Measurements from ENCODE around the gene TBCA.
"Not testable (repeated sequence)": the region's sequence is repeated elsewhere in the genome, so short reads cannot be mapped to it uniquely, and the experiment has no call there.

The TBCA gene

DNA sequence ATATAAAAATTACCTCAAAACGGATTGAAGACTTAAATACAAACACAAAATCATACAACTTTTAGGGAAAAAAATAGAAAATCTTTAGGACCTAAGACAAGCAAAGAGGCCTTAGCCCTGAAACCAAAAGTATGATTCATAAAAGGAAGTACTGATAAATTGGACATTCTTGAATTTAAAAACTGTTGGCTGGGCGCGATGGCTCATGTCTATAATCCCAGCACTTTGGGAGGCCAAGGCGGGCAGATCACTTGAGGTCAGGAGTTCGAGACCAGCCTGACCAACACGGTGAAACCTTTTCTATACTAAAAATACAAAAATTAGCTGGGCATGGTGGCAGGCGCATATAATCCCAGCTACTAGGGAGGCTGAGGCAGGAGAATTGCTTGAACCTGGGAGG, 76.6 kb downstream of the TBCA start:
- not testable (repeated sequence) for DNase-seq

DNA sequence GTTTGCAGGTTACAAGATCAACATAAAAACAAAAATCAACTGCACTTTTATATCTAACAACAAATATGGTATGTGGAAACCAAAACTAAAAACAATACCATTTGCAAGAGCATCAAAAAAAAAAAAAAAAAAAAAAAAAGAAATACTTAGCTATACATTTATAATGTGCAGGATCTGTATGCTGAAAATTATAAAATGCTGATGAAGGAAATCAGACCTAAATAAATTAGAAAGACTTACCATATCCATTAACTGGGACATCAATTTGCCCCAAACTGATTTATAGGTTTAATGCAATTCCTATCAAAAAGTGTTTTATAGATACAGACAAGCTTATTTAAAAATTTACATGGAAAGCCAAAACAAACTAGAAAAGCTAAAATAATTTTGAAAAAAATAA, 77.2 kb downstream of the TBCA start:
- DNase-seq, result no peak

DNA sequence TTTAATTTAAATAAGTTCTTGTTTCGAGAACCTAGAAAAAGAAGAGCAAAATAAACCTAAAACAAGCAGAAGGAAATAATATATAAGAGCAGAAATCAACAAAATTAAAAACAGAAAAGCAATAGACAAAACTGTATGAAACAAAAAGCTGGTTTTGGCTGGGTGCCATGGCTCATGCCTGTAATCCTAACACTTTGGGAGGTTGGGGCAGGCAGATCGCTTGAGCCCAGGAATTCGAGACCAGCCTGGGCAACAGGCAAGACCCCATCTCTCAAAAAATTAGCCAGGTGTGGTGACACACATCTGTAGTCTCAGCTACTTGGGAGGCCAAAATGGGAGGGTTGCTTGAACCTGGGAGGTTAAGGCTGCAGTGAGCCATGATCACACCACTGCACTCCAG, 78.4 kb downstream of the TBCA start:
- no peak for DNase-seq

GRCh38 chr5:77696120-77696519, 80.0 kb downstream of the TBCA start:
- DNase-seq, result no peak

- DNase-seq, result no peak
Observed at GRCh38 chr5:77693913-77694312, 82.2 kb downstream of the TBCA start.

DNA sequence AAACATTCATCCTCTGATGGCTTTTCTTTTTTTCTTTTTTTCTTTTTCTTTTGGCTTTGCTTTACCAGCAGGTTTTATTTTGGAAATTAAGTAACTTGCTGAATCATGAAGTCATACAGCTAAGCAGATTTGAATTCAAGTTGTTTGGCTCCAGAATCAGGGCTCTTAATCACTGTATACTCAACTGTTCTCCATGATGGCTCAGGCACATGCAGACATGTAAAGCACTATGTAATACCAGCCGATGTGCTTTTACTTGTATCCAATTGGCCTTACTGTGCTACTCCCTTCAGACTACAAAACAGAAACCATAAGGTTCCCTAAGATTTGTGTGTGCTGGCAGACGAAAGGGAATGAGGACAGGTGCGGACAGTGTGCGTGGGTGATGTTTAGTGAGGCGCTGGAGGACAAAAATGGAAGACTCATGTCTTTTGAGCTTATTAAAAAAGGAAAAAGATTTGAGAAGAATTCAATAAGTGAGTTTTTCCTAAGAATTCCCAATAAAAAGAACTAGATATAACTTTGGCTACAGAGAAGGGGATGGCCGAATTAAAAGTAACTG, 92.9 kb downstream of the TBCA start:
- peak; percentile 3 for DNase-seq

DNA sequence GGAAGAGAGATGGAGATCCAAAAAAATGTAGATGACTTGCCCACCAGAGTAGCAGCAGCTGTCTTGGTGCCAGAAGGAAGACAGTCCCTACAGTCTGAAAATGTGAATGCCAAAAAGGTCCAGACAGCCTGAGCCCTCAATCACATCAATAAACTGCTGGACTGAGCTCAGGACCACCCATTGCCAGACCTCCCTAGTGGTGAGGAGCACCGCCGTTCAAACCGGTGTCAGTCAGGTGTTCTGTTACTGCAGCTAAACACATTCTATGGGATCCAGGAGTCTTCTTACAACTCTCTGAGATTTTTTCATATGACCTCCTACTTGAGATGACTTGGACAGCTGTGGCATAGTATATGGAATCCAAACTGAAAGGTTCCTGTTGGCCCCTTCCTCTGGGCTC, 105.6 kb downstream of the TBCA start:
- DNase-seq, result no peak

- no peak for DNase-seq
Observed at GRCh38 chr5:77669677-77670076, 106.5 kb downstream of the TBCA start.

DNA sequence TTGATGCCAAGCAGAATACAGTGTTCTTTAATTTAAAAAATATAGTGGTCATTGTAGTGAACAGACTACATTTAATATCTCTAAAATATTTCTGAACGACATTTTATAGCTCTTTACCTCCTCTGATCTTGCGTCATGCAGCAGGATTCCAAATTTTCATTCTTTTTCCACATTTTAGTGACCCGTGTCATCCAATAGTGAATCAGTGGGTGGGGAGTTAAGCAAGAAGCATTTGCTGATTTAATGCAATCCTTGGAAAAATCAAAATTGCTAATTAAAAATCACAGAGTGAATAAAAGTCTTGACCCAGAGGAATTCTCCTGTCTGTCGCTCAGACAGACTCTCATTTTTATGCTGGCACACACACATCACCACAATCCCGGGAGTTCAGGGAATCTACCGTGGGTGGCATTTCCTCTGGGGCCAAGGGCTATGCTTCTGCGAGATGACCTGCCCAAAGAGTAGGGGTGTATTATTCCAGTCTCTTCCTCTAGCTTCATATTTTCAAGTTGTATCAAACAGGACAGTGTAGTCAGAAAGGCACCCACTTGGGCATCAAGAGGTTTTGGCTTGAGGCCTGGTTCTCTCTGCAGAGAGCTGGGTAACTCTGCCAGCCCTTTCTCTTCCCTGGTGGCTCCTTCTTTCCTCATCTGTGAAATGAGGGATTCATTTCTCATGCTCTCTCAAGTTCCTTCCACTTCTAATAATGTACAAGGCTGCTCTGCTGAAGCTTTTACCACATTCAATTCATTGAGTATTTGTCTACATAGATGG, 112.9 kb downstream of the TBCA start:
- DNase-seq, result peak; percentile 37

DNA sequence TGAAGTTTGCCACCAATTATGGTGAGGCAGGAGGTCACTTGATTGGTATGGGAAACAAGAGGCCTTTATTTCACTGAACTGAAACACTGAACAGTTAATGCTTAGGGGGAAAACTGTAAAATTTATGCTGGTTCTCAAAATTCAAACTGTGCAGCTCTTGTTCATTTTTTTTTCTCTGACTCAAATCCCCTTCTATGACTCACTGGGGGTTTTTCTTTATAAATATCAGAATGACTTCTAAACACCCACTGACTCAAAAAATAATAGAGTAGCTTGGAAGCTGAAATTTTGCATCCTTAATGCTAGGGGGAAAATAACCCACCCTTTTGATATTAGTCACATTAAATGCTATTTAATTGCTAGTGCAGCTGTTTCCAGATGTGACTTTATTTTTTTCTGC, 113.5 kb downstream of the TBCA start:
- no peak for DNase-seq

DNA sequence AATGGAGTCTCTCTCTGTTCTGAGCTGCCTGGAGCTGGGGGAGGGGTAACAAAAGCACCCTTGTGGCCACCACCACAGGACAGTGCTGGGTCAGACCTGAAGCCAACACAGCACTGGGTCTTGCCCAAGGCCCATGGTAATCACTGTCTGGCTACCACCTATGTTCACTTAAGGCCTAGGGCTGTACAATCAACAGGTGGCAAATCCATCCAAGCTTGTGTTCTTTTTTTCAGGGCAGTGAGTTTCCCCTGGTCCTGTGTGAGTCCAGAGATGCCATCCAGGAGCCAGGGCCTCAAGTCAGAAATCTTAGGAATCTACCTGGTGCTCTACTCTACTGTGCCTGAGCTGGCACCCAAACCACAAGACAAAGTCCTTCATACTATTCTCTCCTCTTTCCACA, 117.5 kb downstream of the TBCA start:
- DNase-seq, result no peak

GRCh38 chr5:77651343-77651742, 124.8 kb downstream of the TBCA start:
- DNase-seq, result no peak

GRCh38 chr5:77650686-77651085, 125.5 kb downstream of the TBCA start:
- no peak for DNase-seq

DNA sequence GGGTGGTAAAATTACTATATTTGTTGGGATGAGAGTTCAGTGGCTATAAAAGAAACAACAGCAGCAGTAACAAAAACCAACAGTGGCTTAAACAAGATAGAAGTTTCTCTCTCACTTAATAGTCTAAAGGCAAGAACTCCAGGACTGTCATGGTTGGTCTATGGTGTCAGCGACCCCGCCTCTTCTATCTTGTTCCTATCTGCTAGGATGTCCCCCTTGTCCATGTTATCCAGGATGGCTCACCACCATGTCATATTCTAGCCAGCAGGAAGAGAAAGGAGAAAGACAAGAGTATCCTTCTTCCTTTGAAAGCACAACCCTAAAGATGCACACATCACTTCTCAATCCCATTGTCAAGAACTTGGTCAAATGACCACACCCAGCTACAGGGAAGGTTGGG, 126.4 kb downstream of the TBCA start:
- DNase-seq, result no peak

GRCh38 chr5:77645995-77646639, 130.0 kb downstream of the TBCA start:
- DNase-seq, result no peak

GRCh38 chr5:77645158-77645994, 130.8 kb downstream of the TBCA start:
- DNase-seq, result peak; percentile 31

DNA sequence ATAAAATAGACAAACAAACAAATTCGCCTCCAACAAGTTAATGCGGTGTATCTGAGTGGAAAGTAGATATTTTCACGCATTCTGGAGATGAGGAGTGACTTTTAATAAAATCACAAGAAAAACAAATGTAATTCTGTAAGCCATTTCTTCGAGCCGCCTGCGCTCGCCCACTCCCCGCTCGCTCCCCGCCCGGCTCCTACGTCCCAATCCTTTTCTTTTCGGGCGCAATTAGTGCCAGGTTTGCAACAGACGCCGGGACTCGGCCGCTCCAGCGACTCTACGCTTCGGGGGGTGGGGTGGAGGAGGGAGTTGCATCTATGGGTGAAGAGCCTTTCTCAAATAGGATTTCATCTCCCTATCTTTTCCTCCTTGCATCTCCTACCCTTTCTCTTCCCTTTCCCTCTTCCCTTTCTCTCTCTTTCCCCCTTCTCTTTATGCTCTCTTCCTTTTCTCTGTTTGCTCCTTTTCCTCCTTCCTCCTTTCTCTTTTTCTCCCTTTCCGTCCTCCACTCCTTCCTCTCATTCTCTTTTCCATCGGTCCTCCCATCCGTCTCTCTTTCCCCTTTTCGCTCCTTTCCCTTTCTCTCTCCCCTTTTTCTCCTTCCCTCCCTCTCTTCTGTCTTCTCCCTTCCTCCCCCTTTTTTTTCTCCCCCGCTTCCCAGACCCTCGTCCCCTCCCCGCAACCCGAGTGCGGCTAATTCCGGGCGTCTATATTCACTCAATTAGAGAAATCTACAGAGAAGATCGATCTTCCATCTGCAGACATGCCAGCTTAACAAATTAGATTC, 131.6 kb downstream of the TBCA start:
- no peak for DNase-seq

- DNase-seq, result no peak
Observed at GRCh38 chr5:77643654-77644370, 132.3 kb downstream of the TBCA start.

GRCh38 chr5:77642738-77643653, 133.1 kb downstream of the TBCA start:
- DNase-seq, result no peak

GRCh38 chr5:77641963-77642737, 134.0 kb downstream of the TBCA start:
- DNase-seq, result no peak
